Glutamatergic neuron (in vitro differentiated cells): Measurements from ENCODE around the gene PCDH10. TPM values are rescaled to one million over a fixed set of nuclear protein-coding genes. Genes with fewer than 3 reads are reported as not detected.
A peak's percentile ranks its signal among the peaks of the same experiment; 100 is the strongest.

Experiments used
- DNase-seq: peaks from one replicate; pipeline ENCODE4 v3.0.0; 2022
- H3K27ac Mint-ChIP-seq: one replicate; pipeline ENCODE4 v1.8.0; 2020; ENCODE audit warnings: mild to moderate bottlenecking, mixed read lengths, inconsistent platforms; ENCODE audit not compliant: unreplicated experiment
- H3K27me3 Mint-ChIP-seq: one replicate; pipeline ENCODE4 v1.8.0; 2020; ENCODE audit warnings: mild to moderate bottlenecking, moderate library complexity, mixed read lengths, inconsistent platforms; ENCODE audit not compliant: unreplicated experiment
- H3K36me3 Mint-ChIP-seq: one replicate; pipeline ENCODE4 v1.8.0; 2020; ENCODE audit warnings: mild to moderate bottlenecking, mixed read lengths, inconsistent platforms; ENCODE audit not compliant: unreplicated experiment
- H3K4me1 Mint-ChIP-seq: one replicate; pipeline ENCODE4 v1.8.0; 2020; ENCODE audit warnings: mild to moderate bottlenecking, low read depth, mixed read lengths, inconsistent platforms; ENCODE audit not compliant: unreplicated experiment
- H3K4me3 Mint-ChIP-seq: one replicate; pipeline ENCODE4 v1.8.0; 2020; ENCODE audit warnings: mild to moderate bottlenecking, mixed read lengths, inconsistent platforms; ENCODE audit not compliant: unreplicated experiment
- H3K9me3 Mint-ChIP-seq: one replicate; pipeline ENCODE4 v1.8.0; 2020; ENCODE audit warnings: mild to moderate bottlenecking, moderate library complexity, mixed read lengths, inconsistent platforms; ENCODE audit not compliant: unreplicated experiment
- total RNA-seq: library from RNA; stranded (reverse); fragmentation: NEBNext Ultra II Directional; extraction: Animal tissue kit (Norgen Biotek cat#: 25700); gene quantifications from one replicate; pipeline ENCODE4 v1.2.1, GENCODE V29; 2021; ENCODE audit not compliant: unreplicated experiment
- TF ChIP-seq, protein P1 (sequence below): fragments of 200-600 bp; sonication (generic); IDR thresholded peaks from one replicate; pipeline ENCODE4 v1.5.0; 2021; ENCODE audit not compliant: partially characterized antibody, unreplicated experiment

The PCDH10 gene
- total RNA-seq, 1 donor from 2014 or later = 1.7 TPM

DNA sequence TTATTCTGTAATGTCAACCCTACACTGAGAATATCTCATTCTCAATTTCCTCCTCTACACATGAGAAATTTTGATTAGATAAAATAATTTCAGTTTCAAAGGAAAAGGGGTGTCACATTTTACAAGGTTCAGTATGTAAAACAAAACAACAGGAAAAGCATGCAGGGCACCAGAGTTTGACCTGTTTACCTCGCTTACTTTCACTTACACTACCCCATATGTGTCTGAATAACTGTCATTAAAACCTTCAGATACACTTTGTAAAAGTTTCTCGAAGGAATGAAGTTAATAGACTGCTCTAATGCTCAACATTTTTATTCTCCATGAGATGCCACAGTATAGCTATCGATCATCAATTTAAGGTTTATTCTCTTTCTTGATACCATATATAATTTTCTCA, 12.3 kb upstream of the PCDH10 start:
- DNase-seq = no peak
- Mint-ChIP-seq H3K36me3 (no peaks in the 10 kb centered on the region), H3K27ac (no peak overlapping the region), H3K4me1 (peaks cover 2% of the 10 kb centered on the region), H3K27me3 (no peaks in the 10 kb centered on the region), H3K9me3 (no peaks in the 10 kb centered on the region), H3K4me3 (no peak overlapping the region)
- TF ChIP-seq, protein P1, sequence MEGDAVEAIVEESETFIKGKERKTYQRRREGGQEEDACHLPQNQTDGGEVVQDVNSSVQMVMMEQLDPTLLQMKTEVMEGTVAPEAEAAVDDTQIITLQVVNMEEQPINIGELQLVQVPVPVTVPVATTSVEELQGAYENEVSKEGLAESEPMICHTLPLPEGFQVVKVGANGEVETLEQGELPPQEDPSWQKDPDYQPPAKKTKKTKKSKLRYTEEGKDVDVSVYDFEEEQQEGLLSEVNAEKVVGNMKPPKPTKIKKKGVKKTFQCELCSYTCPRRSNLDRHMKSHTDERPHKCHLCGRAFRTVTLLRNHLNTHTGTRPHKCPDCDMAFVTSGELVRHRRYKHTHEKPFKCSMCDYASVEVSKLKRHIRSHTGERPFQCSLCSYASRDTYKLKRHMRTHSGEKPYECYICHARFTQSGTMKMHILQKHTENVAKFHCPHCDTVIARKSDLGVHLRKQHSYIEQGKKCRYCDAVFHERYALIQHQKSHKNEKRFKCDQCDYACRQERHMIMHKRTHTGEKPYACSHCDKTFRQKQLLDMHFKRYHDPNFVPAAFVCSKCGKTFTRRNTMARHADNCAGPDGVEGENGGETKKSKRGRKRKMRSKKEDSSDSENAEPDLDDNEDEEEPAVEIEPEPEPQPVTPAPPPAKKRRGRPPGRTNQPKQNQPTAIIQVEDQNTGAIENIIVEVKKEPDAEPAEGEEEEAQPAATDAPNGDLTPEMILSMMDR = no peak

DNA sequence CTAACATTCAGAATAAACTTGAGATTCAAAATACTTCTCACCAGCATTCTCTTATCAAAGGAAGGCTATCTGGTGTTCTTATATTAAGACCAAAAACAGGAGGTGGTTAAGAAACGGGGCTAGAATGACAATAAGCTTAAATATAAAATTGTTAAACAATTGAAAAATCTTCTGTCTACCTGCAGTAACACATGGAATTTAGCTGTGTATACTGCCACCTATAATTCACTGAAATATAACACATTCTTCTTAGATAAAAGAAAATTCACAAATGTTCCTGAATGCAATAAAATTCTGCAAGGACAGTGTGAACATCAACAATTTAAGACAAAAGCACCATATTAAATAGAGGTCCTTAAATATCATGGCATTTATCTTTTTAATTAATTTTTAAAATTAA, 11.5 kb upstream of the PCDH10 start:
- Mint-ChIP-seq H3K4me3 (no peak overlapping the region), H3K9me3 (no peaks in the 10 kb centered on the region), H3K27me3 (no peaks in the 10 kb centered on the region), H3K27ac (no peak overlapping the region), H3K36me3 (no peaks in the 10 kb centered on the region), H3K4me1 (no peaks in the 10 kb centered on the region)
- TF ChIP-seq, protein P1 = no peak
- DNase-seq = no peak

DNA sequence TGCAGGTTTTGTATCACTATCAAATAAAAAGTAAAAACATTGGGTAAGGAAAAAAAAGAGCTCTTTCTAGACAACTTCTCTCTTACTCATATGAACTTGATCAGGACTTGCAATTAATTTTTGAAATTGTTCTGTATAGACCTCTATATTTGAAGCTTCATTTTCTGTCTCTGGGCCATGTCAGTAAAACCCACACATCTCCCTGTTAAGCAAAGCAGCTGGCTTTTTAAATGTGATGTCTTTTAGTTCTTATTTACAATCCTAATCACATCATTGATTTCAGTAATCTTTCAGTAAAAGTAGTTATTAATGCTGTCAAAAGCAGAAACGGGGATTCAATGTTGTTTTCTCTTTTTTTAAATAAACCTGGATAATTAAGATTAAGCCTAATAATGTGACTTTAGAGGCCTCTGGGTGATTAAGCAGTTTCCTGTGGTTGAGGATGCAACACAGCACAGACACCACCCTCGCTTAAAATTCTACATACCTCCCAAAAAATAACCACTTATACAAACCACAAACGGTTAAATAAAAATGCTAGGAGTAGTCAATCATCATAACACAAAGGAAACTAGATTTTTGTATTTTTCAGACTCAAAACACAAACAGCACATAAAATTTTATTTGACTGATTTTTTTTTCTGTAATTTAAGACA, 5.2 kb upstream of the PCDH10 start:
- TF ChIP-seq, protein P1 = no peak
- Mint-ChIP-seq H3K9me3 (peaks cover 3% of the 10 kb centered on the region), H3K27me3 (peaks cover 4% of the 10 kb centered on the region)

DNA sequence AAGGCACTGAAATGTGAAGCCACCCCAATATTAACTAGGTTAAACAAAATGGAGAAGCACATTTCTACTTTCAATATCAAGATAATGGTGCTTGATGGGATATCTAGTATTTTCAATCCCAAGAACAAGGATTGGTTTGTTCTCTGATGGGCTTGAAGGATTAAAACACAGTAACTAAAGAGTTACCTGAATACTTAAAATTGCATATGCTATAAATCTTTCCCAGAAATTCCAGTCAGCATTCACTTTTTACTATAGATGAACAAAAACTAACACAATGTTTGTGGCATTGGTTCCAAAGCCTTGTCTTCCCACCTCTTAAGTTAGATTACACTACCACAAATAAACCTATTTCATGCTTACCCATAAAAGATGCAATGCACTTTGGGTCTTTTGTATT, 3.9 kb upstream of the PCDH10 start:
- H3K36me3 Mint-ChIP-seq = no peaks in the 10 kb centered on the region
- no peak overlapping the region for H3K4me3 Mint-ChIP-seq
- peaks cover 16% of the 10 kb centered on the region for H3K4me1 Mint-ChIP-seq
- TF ChIP-seq, protein P1 = no peak
- DNase-seq = no peak
- no peak overlapping the region for H3K27ac Mint-ChIP-seq
- peaks cover 14% of the 10 kb centered on the region for H3K27me3 Mint-ChIP-seq
- H3K9me3 Mint-ChIP-seq = peaks cover 7% of the 10 kb centered on the region

More for the DNA sequence above, 5.2 kb upstream of the PCDH10 start:
- Mint-ChIP-seq H3K36me3 (no peaks in the 10 kb centered on the region), H3K4me1 (peaks cover 10% of the 10 kb centered on the region), H3K27ac (no peak overlapping the region), H3K4me3 (no peak overlapping the region)
- no peak for DNase-seq

DNA sequence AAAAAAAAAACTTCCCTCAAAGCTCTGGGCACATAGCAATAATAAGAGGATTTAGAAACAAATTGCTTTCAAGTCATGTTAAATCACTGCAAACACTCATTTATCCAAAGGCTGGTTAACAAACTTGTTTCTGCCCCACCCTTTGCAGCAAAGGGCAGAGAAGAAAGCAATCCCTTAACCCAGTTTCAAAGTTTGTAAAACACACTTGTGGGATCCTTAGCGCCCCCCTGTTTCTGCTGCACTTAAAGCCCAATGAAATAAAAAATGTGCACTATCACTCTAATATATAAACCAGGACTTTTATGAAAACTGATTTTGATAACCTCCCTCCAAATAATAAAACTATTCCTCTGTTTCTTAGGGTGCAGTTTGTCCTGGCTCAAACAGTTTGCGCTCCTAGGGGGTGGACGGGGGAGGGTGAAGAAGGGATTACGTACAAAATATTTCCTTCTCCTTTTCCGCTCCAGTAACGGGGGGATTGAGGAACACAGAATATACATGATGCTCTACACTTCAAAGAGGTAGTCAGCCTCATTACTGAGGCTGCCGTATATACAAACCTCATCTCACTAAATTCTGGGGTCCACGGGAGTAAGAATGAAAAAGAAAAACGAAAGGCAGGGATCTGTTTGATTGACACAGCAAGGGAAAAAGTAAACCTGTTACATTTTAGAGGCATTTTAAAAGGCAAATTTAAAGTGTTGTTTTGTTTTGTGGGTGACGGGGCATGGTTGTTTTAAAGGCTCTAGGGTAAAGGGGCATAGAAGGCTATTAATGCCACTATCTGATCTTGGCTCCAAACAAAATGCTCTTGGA, 3.1 kb upstream of the PCDH10 start:
- Mint-ChIP-seq H3K9me3 (peaks cover 7% of the 10 kb centered on the region), H3K4me1 (peaks cover 18% of the 10 kb centered on the region), H3K27ac (no peak overlapping the region), H3K36me3 (no peaks in the 10 kb centered on the region), H3K27me3 (peaks cover 20% of the 10 kb centered on the region), H3K4me3 (peak overlapping the region; percentile 96)
- TF ChIP-seq, protein P1 = no peak
- DNase-seq = no peak
